ENCODE data around the gene AKNAD1.

AKNAD1 gene

DNA sequence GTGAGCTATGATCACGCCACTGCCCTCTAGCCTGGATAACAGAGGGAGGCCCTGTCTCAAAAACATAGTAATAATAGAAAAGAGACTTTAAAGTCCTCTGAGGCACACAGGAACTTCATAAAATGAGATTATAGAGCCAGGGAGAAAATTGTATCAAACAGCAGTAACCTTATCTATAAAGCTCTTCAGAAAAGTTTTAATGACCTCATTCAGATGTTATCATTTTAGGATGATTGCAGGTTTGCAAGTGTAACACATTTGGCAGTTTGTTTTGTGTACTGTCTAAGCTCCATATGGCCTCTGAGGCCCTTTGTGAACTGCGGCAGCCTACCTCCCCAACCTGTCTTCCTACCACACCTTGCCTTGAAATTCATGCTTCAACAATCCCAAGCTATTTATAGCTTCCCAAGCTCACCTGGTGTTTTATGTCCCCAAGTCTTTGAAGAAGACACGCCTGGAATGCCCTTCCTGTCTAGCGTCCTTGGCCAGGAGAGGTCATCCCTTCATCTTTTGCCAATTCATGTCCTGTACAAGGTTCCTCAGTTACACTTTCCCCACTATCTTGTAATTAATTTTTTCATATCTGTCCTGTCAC lies 8.5 kb upstream of the AKNAD1 start:
- TF ChIP-seq, protein P1, sequence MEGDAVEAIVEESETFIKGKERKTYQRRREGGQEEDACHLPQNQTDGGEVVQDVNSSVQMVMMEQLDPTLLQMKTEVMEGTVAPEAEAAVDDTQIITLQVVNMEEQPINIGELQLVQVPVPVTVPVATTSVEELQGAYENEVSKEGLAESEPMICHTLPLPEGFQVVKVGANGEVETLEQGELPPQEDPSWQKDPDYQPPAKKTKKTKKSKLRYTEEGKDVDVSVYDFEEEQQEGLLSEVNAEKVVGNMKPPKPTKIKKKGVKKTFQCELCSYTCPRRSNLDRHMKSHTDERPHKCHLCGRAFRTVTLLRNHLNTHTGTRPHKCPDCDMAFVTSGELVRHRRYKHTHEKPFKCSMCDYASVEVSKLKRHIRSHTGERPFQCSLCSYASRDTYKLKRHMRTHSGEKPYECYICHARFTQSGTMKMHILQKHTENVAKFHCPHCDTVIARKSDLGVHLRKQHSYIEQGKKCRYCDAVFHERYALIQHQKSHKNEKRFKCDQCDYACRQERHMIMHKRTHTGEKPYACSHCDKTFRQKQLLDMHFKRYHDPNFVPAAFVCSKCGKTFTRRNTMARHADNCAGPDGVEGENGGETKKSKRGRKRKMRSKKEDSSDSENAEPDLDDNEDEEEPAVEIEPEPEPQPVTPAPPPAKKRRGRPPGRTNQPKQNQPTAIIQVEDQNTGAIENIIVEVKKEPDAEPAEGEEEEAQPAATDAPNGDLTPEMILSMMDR (IDR thresholded peaks at IDR 0.05; ENCODE audit: low read depth, low read length): no peak
- Histone ChIP-seq H3K36me3 (no peaks in the 10 kb centered on the region), H3K9me3 (no peaks in the 10 kb centered on the region), H3K4me1 (no peaks in the 10 kb centered on the region; the same call in none of the 2 replicates), H3K4me3 (ENCODE audit: low read depth, low read length) (no peak overlapping the region), H3K27me3 (no peaks in the 10 kb centered on the region)
- DNase-seq: no peak

DNA sequence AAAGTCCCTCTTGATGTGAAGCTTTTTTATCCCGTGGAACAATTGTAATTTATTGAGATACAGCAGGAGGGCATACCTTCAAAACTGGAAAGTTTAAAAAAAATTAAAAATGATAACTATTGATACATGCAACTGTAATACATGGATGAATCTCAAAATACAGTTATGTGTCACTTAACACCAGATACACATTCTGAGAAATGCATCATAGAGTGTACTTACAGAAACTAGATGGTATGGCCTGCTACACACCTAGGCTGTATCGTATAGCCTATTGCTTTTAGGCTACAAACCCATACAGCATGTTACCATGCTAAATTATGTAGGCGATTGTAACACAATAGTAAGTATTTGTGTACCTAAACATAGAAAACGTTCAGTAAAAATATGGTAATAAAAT lies 7.1 kb upstream of the AKNAD1 start:
- Histone ChIP-seq H3K9me3 (no peaks in the 10 kb centered on the region), H3K4me1 (no peaks in the 10 kb centered on the region; the same call in none of the 2 replicates), H3K27me3 (no peaks in the 10 kb centered on the region), H3K36me3 (no peaks in the 10 kb centered on the region), H3K4me3 (ENCODE audit: low read depth, low read length) (no peak overlapping the region)
- DNase-seq: no peak
- TF ChIP-seq, protein P1 (IDR thresholded peaks at IDR 0.05; ENCODE audit: low read depth, low read length): no peak

DNA sequence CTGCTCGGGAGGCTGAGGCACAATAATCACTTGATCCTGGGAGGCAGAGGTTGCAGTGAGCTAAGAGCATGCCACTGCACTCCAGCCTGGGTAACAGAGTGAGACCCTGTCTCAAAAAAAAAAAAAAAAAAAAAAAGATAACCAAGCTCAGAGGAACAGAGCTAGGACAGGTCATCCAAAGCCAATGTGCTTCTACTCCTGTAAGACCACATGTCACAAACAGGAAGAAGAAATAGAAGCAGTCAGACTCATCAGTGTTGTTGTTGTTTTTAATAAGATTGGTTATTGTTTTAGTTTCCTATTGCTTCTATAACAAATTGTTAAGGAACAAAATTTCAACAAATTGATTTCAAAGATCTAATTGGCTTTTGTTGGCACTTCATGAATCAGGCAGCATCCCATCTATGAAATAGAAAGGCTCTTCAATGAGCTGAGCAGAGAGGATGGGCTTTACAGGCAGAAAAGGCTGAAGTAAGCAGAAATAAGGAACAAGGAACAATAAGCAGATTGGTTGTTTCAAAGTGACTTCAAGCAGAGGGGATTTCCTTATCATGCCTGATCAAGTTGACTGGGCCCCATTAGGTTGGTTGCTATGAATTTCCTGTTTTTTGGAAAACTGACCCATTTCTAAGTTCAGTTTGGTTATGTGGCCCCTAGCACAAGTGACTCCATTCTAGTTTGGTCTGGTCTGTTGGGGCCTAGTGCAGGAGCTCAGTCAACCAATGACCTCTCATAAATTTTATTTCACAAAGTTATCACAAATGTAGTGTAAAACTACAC lies 6.0 kb upstream of the AKNAD1 start:
- Histone ChIP-seq H3K27me3 (no peaks in the 10 kb centered on the region), H3K9me3 (no peaks in the 10 kb centered on the region), H3K4me1 (no peaks in the 10 kb centered on the region; the same call in none of the 2 replicates), H3K36me3 (no peaks in the 10 kb centered on the region), H3K4me3 (ENCODE audit: low read depth, low read length) (no peak overlapping the region)
- no peak for DNase-seq
- TF ChIP-seq, protein P1 (IDR thresholded peaks at IDR 0.05; ENCODE audit: low read depth, low read length): no peak

DNA sequence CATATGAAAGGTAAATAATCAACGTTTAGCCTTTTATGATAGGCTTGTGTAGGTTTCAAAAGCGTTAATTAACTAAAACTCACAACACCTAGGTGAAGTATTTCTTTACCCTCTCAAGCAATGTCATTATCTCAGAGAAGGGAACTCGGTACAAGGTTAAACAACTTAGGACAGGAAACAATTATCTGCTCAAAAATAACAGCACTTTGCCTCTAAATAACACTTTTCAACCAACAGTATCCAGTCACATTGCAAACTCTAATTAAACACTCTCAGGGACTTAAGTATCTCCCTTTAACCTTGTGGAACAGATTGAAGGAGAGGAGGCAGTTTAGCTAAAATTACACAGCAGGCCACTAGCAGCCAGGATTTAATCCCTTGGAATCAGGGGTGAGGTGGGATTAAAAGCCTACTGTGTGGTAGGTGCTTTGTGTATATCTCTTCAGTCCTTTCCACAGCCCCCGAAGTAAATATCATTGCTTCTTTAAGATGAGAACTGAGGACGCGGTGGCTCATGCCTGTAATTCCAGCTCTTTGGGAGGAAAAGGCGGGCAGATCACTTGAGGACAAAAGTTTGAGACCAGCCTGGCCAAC lies 5.2 kb upstream of the AKNAD1 start:
- H3K27me3 ChIP-seq: no peaks in the 10 kb centered on the region
- H3K4me3 ChIP-seq (ENCODE audit: low read depth, low read length): no peak overlapping the region
- no peaks in the 10 kb centered on the region for H3K36me3 ChIP-seq
- DNase-seq: no peak
- TF ChIP-seq, protein P1 (IDR thresholded peaks at IDR 0.05; ENCODE audit: low read depth, low read length): no peak
- no peaks in the 10 kb centered on the region; the same call in none of the 2 replicates for H3K4me1 ChIP-seq
- no peaks in the 10 kb centered on the region for H3K9me3 ChIP-seq

DNA sequence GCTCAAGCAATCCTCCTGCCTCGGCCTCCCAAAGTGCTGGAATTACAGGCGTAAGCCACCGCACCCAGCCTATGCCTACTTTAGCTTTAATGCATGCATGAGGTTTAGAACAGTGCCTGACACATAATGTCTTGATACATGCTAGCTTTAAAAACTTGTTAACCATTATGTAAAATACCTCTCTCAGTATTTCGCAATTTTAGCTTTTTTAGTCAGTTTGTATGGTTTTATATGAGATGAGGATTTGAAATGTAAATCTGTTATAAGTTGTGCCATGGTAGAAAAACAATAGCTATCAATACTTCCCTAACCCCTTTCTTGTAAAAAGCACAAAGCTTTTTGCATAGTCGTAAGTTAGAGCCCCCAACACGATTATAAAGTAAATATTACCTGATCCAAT lies 4.7 kb upstream of the AKNAD1 start:
- H3K4me1 ChIP-seq: no peaks in the 10 kb centered on the region; the same call in none of the 2 replicates
- H3K36me3 ChIP-seq: no peaks in the 10 kb centered on the region
- no peak overlapping the region for H3K4me3 ChIP-seq (ENCODE audit: low read depth, low read length)
- no peak for DNase-seq
- no peaks in the 10 kb centered on the region for H3K27me3 ChIP-seq
- no peaks in the 10 kb centered on the region for H3K9me3 ChIP-seq
- TF ChIP-seq, protein P1 (IDR thresholded peaks at IDR 0.05; ENCODE audit: low read depth, low read length): no peak

All from BE2C (cell line).